GM06990 (cell line): Measurements from ENCODE around the gene AP5M1.

Experiments used
- DNase-seq: peaks from one replicate; pipeline ENCODE4 v3.0.0-alpha.2; 2011; ENCODE audit not compliant: insufficient read length; ENCODE audit errors: extremely low read depth
- H3K27me3 ChIP-seq: replicated peaks from 2 replicates; pipeline ENCODE4 v1.6.0; 2011; ENCODE audit warnings: low read length; ENCODE audit not compliant: control insufficient read depth, insufficient read depth
- H3K36me3 ChIP-seq: 2 replicates; pipeline ENCODE4 v1.5.1; 2011; ENCODE audit warnings: low read length; ENCODE audit not compliant: control insufficient read depth, insufficient read depth
- H3K4me3 ChIP-seq: replicated peaks from 2 replicates; pipeline ENCODE4 v1.5.1; 2011; ENCODE audit warnings: low read depth, mild to moderate bottlenecking, control low read depth, low read length
- CTCF ChIP-seq: IDR thresholded peaks from 2 replicates; pipeline ENCODE4 v1.5.1; 2011; ENCODE audit warnings: low read length, control low read depth, mild to moderate bottlenecking, inconsistent platforms; ENCODE audit not compliant: insufficient read depth, poor library complexity, severe bottlenecking

The AP5M1 gene

DNA sequence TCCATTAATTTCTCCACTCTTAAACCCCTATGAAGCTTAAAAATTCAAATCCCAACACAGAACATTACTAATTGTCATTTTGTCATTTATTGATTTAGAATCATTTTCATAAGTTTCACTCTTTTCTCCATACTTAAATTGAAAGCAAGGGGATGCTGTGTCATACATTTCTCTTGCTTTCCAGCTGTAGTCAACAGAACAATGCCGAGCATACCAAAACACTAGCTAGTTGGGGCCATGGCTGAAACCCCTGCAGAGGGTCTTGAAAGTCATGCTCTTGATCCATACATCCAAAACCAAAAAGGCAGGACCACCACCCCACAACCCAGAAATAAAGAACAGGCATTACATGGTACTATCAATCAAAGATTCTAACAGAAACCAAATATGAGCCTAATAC, 9.1 kb upstream of the AP5M1 start:
- Histone ChIP-seq H3K36me3 (peaks cover 5% of the 10 kb centered on the region; the same call in 1 of the 2 replicates), H3K27me3 (no peaks in the 10 kb centered on the region), H3K4me3 (no peak overlapping the region)
- DNase-seq: no peak
- no peak for TF ChIP-seq CTCF

DNA sequence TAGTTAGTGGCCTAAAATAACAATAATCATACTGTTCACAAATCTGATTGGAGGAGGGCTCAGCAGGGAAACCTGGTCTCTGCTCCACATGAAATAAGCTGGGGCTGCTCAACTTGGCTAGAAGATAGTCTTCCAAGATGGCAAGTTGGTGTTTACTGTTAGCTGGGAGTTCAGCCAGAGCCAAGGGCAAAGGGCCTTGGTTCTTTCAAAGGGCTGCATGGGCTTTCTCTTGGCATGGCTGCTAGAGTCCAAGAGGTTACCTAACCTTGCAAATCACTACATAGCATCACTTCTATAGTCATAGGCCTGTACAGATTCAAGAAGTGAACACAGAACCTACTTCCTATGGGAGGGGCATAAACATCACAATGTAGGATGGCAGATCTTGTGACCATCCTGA, 7.2 kb upstream of the AP5M1 start:
- no peak for TF ChIP-seq CTCF
- Histone ChIP-seq H3K27me3 (no peaks in the 10 kb centered on the region), H3K4me3 (no peak overlapping the region)

DNA sequence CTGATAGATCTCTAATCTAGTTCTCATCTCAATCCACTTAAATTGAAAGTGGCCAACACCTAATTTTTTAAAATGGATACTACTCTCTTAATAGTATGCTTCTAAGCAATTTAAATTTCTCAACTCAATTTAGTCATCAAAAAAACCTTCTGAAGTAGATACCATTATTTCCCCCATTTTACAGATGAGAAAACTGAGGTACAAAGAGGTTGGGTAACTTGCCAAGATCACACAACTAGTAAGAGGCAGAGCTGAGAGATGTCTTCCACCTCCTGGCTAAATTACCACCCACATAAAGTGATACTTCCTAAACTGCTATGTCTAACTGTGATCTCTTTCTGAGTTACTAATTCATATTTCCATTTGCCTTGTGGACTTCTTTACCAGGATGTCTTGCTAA, 6.7 kb upstream of the AP5M1 start:
- Histone ChIP-seq H3K4me3 (no peak overlapping the region), H3K27me3 (no peaks in the 10 kb centered on the region)

More for the DNA sequence above, 7.2 kb upstream of the AP5M1 start:
- peaks cover 3% of the 10 kb centered on the region; the same call in 1 of the 2 replicates for H3K36me3 ChIP-seq
- no peak for DNase-seq

GRCh38 chr14:57266065-57266464, 2.7 kb upstream of the AP5M1 start:
- TF ChIP-seq CTCF: no peak
- H3K4me3 ChIP-seq: no peak overlapping the region

More for the DNA sequence above, 6.7 kb upstream of the AP5M1 start:
- DNase-seq: no peak
- TF ChIP-seq CTCF: no peak
- peaks cover 2% of the 10 kb centered on the region; the same call in 1 of the 2 replicates for H3K36me3 ChIP-seq

GRCh38 chr14:57273236-57273635, 4.5 kb downstream of the AP5M1 start:
- H3K36me3 ChIP-seq: peaks cover 2% of the 10 kb centered on the region
- no peak overlapping the region for H3K4me3 ChIP-seq
- DNase-seq: no peak
- H3K27me3 ChIP-seq: no peaks in the 10 kb centered on the region
- TF ChIP-seq CTCF: no peak

More at GRCh38 chr14:57266065-57266464, 2.7 kb upstream of the AP5M1 start:
- DNase-seq: no peak
- Histone ChIP-seq H3K27me3 (no peaks in the 10 kb centered on the region), H3K36me3 (peaks cover 2% of the 10 kb centered on the region; the same call in 1 of the 2 replicates)

GRCh38 chr14:57274551-57274950, 5.8 kb downstream of the AP5M1 start:
- Histone ChIP-seq H3K4me3 (no peak overlapping the region), H3K36me3 (peaks cover 2% of the 10 kb centered on the region), H3K27me3 (no peaks in the 10 kb centered on the region)
- TF ChIP-seq CTCF: no peak
- DNase-seq: no peak
